IPS-11a (cell line): ENCODE results near the gene SRSF1.
A peak's percentile ranks its signal among the peaks of the same experiment; 100 is the strongest.
"Not testable (repeated sequence)": the region's sequence is repeated elsewhere in the genome, so short reads cannot be mapped to it uniquely, and the experiment has no call there.

Experiments used
- H3K4me3 ChIP-seq: one replicate; pipeline ENCODE4 v1.5.1; 2013; ENCODE audit warnings: low read depth, low read length, control low read depth

The SRSF1 gene

GRCh38 chr17:57966875-57967274 lies 40.2 kb downstream of the SRSF1 start:
- no peak overlapping the region for H3K4me3 ChIP-seq

- no peak overlapping the region for H3K4me3 ChIP-seq
Observed at GRCh38 chr17:57966246-57966645, 40.8 kb downstream of the SRSF1 start.

GRCh38 chr17:57965521-57966160 lies 41.4 kb downstream of the SRSF1 start:
- no peak overlapping the region for H3K4me3 ChIP-seq

- H3K4me3 ChIP-seq: no peak overlapping the region
Observed at GRCh38 chr17:57963149-57963511, 43.9 kb downstream of the SRSF1 start.

GRCh38 chr17:57962279-57963148 lies 44.5 kb downstream of the SRSF1 start:
- no peak overlapping the region for H3K4me3 ChIP-seq

- H3K4me3 ChIP-seq: no peak overlapping the region
Observed at GRCh38 chr17:57959929-57960328, 47.1 kb downstream of the SRSF1 start.

GRCh38 chr17:57958391-57958790 lies 48.7 kb downstream of the SRSF1 start:
- not testable (repeated sequence) for H3K4me3 ChIP-seq

- no peak overlapping the region for H3K4me3 ChIP-seq
Observed at GRCh38 chr17:57957886-57958285, 49.2 kb downstream of the SRSF1 start.

GRCh38 chr17:57957120-57957850 lies 49.8 kb downstream of the SRSF1 start:
- H3K4me3 ChIP-seq: no peak overlapping the region

GRCh38 chr17:57956291-57957119 lies 50.5 kb downstream of the SRSF1 start:
- no peak overlapping the region for H3K4me3 ChIP-seq

- H3K4me3 ChIP-seq: peak within 1 kb of the TSS; percentile 50
Observed at GRCh38 chr17:57955183-57955931, 51.7 kb downstream of the SRSF1 start, which contains the start of gene CUEDC1. Gene CUEDC1, minus strand, starts transcription at chr17:57955412. Its CDS starts 69,848 bp downstream, at chr17:57885564.

GRCh38 chr17:57954397-57955182 lies 52.5 kb downstream of the SRSF1 start:
- peak overlapping the region; percentile 50 for H3K4me3 ChIP-seq

- peak overlapping the region; percentile 4 for H3K4me3 ChIP-seq
Observed at GRCh38 chr17:57953705-57954396, 53.2 kb downstream of the SRSF1 start.
